Measurements from ENCODE around the gene CLCA2. TPM values are rescaled to one million over a fixed set of nuclear protein-coding genes. Genes with fewer than 3 reads are reported as not detected.

The CLCA2 gene
- total and polyA plus RNA-seq, 2 donors (not counting 3 experiments of a cell fraction or from before 2014, with no cell fraction given) = 0.01 to 0.11 TPM

GRCh38 chr1:86472152-86472551 lies 48.2 kb downstream of the CLCA2 start:
- dilution Hi-C loops (cut with MboI; ENCODE audit: extremely low pct_ligation_motif_present, low sequenced_read_pairs) (no loop called here), intact Hi-C loops (cut with micrococcal nuclease) (loop anchor here (10.0 kb wide), 2 partner anchors 213 to 613 kb away; no protein-coding TSS in a partner anchor)
- POLR2A ChIA-PET = no interaction called here
- TF ChIP-seq POLR2AphosphoS5 (IDR thresholded peaks at IDR 0.05; ENCODE audit: insufficient read depth, low read depth, low read length) = no peak
- no peak for TF ChIP-seq FOS (IDR thresholded peaks at IDR 0.05; ENCODE audit: borderline replicate concordance, insufficient read depth, low read length)
- no peak for TF ChIP-seq JUN (IDR thresholded peaks at IDR 0.05; ENCODE audit: borderline replicate concordance, insufficient read depth, insufficient read length, low read depth)
- no peak for TF ChIP-seq GATA2 (IDR thresholded peaks at IDR 0.05; ENCODE audit: insufficient read depth, insufficient read length, low read depth, low read length)
- TF ChIP-seq CTCF (IDR thresholded peaks at IDR 0.05; ENCODE audit: extremely low read depth in 1 of 2, insufficient read depth in 1 of 2, low read depth in 1 of 2, low read length in 2 of 2) = no peak
- no peak for TF ChIP-seq POLR2A (IDR thresholded peaks at IDR 0.05; ENCODE audit: low read depth, low read length)
- TF ChIP-seq EZH2 (IDR thresholded peaks at IDR 0.05; ENCODE audit: borderline replicate concordance, low read depth, low read length, severe bottlenecking) = no peak
- H3K4me2 ChIP-seq (ENCODE audit: insufficient read depth, low read length) = no peak overlapping the region
- FAIRE-seq (no peak), DNase-seq (ENCODE audit: low read depth, low spot score) (no peak)
- H3K9me3 ChIP-seq (replicated peaks; ENCODE audit: control insufficient read depth, insufficient read depth, low read length) = no peaks in the 10 kb centered on the region
- H2AFZ ChIP-seq (ENCODE audit: low read depth, low read length) = no peak overlapping the region
- H3K27me3 ChIP-seq (ENCODE audit: control insufficient read depth in 2 of 2, insufficient read depth in 2 of 2, low read length in 2 of 2) = peaks cover 2 to 3% of the 10 kb centered on the region in 2 experiments
- CTCF ChIA-PET = interaction anchor here (1.0 to 2.8 kb wide), 5 partner anchors 8 to 92 kb away, joined by 3 to 18 read pairs (median 5); no protein-coding TSS in a partner anchor
- no peaks in the 10 kb centered on the region for H4K20me1 ChIP-seq (replicated peaks; ENCODE audit: control insufficient read depth, extremely low read depth, insufficient read depth, low read length)
- H3K36me3 ChIP-seq (ENCODE audit: control insufficient read depth in 2 of 2, extremely low read depth in 1 of 2, insufficient read depth in 2 of 2, low read length in 2 of 2) = no peaks in the 10 kb centered on the region
- no TSS peak for BruUV-seq (replicated peaks)
- no peak overlapping the region for H3K4me3 ChIP-seq (replicated peaks in 1 of 3; ENCODE audit: insufficient read depth in 1 of 3, low read depth in 1 of 3, low read length in 3 of 3)
- no peaks in the 10 kb centered on the region for H3K79me2 ChIP-seq (ENCODE audit: control insufficient read depth, insufficient read depth, low read length)
- no peak overlapping the region for H3K9ac ChIP-seq (replicated peaks; ENCODE audit: extremely low read depth, insufficient read depth, low read length)
- no peak overlapping the region for H3K27ac ChIP-seq (ENCODE audit: insufficient read depth, low read depth, low read length)
- H3K4me1 ChIP-seq (ENCODE audit: control insufficient read depth, extremely low read depth, insufficient read depth, low read length) = peaks cover 3% of the 10 kb centered on the region
- no peaks in the 10 kb centered on the region for H3K9me1 ChIP-seq (replicated peaks; ENCODE audit: control insufficient read depth, extremely low read depth, insufficient read depth, low read length)
